Dermis microvascular lymphatic vessel endothelial cell (primary cell): ENCODE results near the gene TNIK. TPM values are rescaled to one million over a fixed set of nuclear protein-coding genes. Genes with fewer than 3 reads are reported as not detected.

ENCODE experiments used
- DNase-seq, 2 donors: peaks; one replicate each; pipeline versions ENCODE4 v3.0.0 to v3.0.0-alpha.2; 2010; ENCODE audit warnings: low read depth in 2 of 2
- total RNA-seq: library from RNA; depleted of rRNA; stranded (reverse); fragments of >200 nt; gene quantifications from 2 replicates; pipeline ENCODE4 v1.2.1, GENCODE V29; 2014

TNIK gene
- 13.9 and 18.9 TPM in 2 replicates for total RNA-seq

DNA sequence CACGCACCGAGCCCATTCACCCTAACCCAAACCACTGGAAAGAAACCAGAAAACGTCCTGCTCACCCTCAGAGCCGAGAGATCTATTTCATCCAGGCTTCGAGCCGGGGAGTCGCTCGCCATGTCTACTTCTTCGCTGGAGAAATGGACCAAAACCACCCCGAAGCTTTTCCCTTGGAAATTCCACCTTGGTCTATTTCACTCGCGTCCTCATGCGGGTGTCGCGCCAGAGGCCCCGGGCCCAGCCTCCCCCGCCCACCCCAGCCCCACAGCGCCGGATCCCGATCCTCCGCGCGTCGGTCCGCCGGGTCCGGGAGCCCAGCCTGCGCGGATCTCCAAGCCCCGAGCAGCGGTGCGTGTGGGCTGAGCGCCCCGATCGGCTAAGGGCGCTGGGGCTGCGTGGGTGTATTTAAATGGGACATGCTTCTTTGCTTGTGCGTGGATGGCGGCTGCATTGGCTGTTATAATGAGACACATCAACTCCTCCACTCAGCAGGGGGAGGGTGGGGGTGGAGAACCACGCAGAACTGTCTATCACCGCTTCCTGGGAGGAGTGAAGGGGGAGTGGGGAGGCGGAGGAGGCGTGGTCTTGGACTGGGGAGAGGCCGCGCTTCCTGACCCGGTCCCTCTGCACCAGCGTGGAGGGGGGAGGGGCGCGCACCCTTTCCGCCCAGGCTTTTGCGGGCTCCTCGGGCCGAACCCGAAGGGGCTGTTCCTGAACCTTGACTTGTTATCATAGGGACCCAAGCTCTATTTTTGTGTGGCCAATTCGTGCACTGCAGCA, at the start of gene TNIK:
TNIK (minus strand) TSS at position 464 of the 783 bp plus-strand sequence; CDS start at position 122, 342 bp downstream.
- DNase-seq, result peak; percentile 77 to 93

DNA sequence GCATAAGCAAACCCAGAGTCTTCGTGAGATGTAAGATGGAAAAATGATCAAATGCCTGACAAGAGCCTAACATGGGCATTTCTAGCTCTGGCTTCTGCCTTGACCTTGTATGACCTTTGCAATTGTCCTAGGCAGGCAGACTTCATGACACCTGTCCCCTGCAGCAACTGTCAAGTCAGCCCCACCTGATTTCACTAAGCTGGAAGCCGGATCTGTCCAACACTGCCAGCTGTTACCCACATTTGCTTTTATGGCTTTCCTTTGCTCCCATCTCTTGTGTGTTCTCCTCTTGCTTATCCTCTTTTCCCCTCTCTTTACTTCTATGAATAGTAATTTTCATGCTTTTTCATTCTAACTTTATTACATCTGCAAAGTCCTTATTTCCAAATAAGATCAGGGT, 48.5 kb upstream of the TNIK start:
- no peak for DNase-seq

DNA sequence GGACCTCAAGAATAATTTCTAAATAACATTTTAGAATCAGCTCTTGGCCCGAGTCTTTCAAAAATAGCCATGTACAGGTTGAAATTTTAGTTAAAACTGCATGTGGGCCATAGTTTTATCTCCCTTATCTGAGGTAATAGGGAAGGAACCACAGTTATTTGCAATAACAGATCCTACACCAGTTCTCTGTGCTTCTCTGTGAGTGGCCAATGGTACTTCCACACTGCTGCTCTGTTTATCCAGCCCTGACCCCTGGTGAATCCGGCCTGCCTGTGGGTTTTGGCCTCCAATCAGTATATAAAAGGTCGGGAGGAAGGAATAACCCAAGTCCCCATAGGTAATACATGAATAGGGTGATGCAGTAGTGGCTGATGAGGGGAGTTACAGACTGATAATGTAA, 48.0 kb upstream of the TNIK start:
- DNase-seq, result no peak

DNA sequence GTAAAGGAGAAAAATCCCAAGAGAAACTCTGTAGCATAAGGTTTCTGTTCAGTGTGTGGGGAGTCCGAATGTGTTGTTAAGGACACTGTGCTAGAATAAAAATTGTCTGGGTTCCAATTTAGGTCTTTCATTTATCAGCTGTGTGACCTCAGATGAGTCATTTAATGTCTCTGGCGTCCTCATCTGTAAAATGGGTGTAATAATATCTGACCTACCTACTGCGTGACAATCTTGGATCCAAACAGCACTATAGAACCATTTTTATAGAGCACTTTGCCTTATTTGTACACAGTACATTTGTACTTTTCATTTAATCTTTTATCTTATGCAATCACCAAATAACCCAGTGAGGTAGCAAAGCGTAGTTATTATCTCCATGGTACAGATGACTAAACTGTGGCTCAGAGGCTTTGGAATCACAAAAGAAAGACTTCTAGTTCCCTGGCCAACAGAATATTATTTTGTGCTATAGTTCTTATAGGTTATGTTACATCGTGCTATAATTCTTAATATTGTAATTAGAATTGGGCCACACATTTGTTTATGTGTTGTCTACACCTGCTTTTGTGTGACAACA, 46.6 kb upstream of the TNIK start:
- no peak for DNase-seq

- no peak for DNase-seq
Measured at GRCh38 chr3:171505822-171506333, 45.7 kb upstream of the TNIK start.

- no peak for DNase-seq
Measured at GRCh38 chr3:171504376-171504775, 44.2 kb upstream of the TNIK start.

GRCh38 chr3:171503817-171504216, 43.6 kb upstream of the TNIK start:
- DNase-seq, result no peak

- no peak for DNase-seq
Measured at GRCh38 chr3:171498921-171499320, 38.7 kb upstream of the TNIK start.

DNA sequence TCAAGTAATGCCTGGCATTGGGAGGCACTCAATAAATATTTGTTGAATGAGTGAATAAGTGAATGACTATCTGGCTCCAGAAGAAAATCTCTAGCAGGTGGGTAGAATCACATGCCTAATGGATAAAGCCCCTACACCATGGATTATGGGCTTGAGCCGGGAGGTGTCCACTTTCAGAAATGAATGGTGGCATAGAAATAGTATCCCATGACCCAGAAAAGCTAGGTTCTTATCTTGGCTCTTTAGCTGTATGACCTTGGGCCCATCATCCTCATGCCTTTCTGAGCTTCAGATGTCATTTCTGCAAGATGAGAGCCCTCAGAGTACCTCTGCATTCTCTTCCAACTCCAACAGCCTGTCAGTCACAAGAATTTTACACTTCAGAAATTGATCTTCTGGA, 37.3 kb upstream of the TNIK start:
- no peak for DNase-seq

- DNase-seq, result no peak
Measured at GRCh38 chr3:171495413-171495812, 35.2 kb upstream of the TNIK start.

DNA sequence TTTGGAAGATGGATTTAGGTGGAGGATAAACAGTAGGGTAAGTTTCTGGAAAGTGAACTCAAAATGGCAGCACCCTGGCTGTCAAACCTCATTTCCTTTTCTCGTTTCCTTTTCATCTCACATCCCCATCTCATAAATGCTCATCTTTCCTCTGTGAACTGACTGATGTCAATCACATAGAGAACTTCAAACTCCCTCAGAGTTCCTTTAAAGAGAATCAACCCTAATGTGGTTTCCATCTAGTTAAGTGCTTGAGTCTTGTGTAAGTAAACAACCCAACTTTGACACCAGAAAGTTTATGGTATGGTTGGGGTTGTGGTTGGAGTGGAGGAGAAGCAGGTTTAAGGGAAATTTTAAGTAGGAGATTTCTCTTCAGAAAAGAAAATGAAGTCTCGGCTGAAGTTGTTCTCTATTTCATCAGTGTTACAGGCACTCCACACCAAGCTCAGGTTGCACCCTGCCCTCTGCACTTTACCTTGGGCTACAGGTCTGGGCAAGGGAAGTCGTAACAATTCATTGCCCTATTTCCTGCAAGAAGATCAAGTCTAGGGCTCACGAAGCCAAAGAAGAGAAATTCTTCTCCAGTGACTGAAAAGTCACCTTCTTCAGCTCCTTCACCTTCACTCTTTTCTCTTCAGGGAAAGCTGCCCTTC, 34.4 kb upstream of the TNIK start:
- DNase-seq, result no peak

GRCh38 chr3:171491361-171491760, 31.2 kb upstream of the TNIK start:
- DNase-seq, result no peak

DNA sequence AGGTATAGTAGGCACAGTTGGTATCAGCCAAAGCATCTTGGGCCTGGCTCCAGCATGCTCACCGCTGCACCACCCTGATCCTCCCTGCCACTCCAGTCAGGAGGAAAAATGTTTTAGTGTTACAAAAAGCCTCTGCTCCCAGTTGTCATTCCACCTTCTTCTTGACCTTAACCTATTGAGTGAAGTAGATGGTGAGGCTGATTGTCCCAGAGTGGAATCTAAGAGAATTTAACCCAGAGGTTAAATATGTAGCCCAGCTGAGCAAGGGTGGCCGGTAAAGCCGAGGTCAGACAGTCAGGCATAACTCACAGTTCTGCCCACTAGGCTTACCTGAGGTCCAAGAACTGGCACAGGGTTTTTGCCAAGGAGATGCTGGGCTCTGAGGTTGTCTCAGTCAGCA, 30.7 kb upstream of the TNIK start:
- DNase-seq, result no peak

DNA sequence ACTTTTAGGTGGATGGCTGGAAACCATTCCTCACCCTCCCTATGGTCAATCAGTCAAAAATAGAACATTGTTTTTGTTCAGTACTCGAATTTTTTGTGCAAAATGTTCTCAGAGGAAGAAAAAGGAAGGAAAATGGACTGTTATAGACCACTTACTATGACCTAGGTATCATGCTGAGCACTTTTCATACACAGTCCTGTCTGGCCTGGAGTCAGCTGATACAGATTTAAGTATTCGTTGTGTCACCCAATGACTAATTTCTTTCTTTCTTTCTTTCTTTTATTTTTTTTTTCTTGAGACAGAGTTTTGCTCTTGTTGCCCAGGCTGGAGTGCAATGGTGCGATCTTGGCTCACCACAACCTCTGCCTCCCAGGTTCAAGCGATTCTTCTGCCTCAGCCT, 29.1 kb upstream of the TNIK start:
- no peak for DNase-seq

DNA sequence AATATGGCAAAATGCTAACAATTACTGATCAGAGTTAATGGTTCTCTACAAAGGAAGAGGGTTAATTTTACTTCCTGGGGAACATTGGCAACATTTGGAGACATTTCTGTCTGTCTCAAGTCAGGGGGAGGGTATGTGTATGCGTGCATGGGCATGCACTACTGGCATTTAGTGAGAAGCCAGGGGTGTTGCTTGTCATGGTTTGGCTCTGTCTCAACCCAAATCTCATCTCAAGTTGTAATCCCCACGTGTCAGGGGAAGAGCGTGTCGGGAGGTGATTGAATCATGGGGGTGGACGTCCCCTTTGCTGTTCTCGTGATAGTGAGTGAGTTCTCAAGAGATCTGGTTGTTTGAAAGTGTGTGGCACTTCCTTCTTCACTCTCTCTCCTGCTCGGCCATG, 28.3 kb upstream of the TNIK start:
- DNase-seq, result no peak

DNA sequence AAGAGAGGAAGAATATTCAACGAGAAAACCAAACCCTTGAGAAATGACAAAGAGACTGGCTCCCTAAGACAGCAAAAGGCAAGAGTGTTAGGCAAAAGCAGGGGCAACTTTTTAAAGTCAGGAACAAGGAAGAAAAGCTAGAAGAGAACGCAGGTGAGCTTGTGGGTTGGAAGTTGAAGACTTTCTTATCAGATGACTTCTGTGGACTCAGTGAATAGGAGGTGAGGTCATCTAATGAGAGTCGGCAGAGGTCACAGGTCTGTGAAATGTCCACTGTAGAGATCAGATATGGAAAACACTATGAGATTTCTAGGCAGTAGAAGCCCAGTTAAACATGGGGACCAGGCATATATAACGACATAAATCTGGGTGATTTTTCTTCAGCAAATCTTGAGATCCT, 27.2 kb upstream of the TNIK start:
- no peak for DNase-seq

DNA sequence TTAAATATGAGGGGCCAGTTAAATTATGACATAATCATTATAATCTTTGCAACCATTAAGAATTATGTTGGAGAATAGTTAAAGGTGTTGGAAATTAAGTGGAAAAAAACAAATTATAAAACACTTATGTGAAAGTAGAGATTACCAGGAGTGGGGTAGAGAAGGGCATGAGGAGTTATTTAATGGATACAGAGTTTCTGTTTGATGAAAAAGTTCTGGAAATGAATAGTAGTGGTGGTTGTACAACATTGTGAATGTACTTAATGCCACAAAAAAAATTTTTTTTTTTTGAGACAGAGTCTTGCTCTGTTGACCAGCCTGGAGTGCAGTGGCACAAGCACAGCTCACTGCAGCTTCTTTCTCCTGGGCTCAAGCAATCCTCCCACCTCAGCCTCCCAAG, 25.1 kb upstream of the TNIK start:
- DNase-seq, result no peak

- DNase-seq, result no peak
Measured at GRCh38 chr3:171481011-171481410, 20.8 kb upstream of the TNIK start.

- peak in 1 of 2 donors; percentile 59 for DNase-seq
Measured at GRCh38 chr3:171480526-171480925, 20.3 kb upstream of the TNIK start.

GRCh38 chr3:171476532-171477102, 16.4 kb upstream of the TNIK start:
- no peak for DNase-seq

- DNase-seq, result no peak
Measured at GRCh38 chr3:171472552-171472951, 12.3 kb upstream of the TNIK start.

DNA sequence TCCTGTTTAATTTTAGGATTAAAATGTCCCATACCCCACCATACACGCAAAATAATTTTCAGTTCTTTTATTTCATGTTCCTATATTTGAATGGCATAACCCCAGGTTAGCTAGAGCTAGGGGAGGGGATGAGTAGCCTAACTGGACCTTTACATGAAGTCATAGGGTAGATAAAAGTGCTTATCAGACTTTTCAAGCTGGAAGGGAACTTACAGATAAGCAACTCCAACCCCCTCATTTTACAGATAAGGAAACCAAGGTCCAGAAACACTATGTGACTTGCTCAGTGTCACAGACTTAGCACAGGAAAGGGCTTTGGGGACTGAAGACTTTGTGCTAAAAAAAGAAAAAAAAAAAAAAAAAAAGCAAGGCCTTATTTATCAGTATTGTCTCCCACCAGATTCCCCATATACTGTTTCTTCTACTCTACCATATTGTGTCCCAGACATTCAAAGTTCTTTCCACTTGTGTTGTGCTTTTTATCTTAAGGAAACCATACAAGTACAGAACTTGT, 10.6 kb upstream of the TNIK start:
- no peak for DNase-seq
